ENCODE measurements around the gene ACAT1. TPM values are rescaled to one million over a fixed set of nuclear protein-coding genes. Genes with fewer than 3 reads are reported as not detected.

Gene ACAT1
- total RNA-seq, 1 donor from 2014 or later, result 39.4 TPM

DNA sequence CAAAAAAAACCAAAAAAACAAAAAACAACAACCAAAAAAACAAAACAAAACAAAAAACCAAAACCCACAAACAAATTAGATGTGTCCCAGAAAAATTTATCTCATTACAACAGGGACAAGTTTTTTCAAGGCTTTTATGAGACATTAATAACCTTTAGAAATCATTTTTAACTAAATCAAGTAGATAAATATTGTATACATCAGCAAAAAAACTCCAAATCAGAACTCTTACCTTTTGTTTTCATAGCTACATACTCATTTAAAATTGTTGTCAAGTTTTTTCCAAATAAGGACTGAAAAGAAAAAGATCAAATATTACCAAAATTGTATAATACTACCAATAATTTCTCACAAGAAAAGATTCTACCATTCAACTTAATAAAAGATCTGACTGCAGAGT is 72.4 kb downstream of the ACAT1 start:
- no peaks in the 10 kb centered on the region for H3K36me3 Mint-ChIP-seq (ENCODE audit: unreplicated experiment)
- H3K9me3 Mint-ChIP-seq (ENCODE audit: unreplicated experiment), result peaks cover 1% of the 10 kb centered on the region
- no peak for DNase-seq
- peaks cover 4% of the 10 kb centered on the region for H3K27me3 Mint-ChIP-seq (ENCODE audit: unreplicated experiment)
- H3K27ac Mint-ChIP-seq (ENCODE audit: unreplicated experiment), result no peak overlapping the region
- no peak overlapping the region for H3K4me3 Mint-ChIP-seq (ENCODE audit: unreplicated experiment)
- TF ChIP-seq, protein P1, sequence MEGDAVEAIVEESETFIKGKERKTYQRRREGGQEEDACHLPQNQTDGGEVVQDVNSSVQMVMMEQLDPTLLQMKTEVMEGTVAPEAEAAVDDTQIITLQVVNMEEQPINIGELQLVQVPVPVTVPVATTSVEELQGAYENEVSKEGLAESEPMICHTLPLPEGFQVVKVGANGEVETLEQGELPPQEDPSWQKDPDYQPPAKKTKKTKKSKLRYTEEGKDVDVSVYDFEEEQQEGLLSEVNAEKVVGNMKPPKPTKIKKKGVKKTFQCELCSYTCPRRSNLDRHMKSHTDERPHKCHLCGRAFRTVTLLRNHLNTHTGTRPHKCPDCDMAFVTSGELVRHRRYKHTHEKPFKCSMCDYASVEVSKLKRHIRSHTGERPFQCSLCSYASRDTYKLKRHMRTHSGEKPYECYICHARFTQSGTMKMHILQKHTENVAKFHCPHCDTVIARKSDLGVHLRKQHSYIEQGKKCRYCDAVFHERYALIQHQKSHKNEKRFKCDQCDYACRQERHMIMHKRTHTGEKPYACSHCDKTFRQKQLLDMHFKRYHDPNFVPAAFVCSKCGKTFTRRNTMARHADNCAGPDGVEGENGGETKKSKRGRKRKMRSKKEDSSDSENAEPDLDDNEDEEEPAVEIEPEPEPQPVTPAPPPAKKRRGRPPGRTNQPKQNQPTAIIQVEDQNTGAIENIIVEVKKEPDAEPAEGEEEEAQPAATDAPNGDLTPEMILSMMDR (IDR thresholded peaks at IDR 0.05; ENCODE audit: partially characterized antibody, unreplicated experiment), result no peak
- peaks cover 2% of the 10 kb centered on the region for H3K4me1 Mint-ChIP-seq (ENCODE audit: low read depth, unreplicated experiment)

DNA sequence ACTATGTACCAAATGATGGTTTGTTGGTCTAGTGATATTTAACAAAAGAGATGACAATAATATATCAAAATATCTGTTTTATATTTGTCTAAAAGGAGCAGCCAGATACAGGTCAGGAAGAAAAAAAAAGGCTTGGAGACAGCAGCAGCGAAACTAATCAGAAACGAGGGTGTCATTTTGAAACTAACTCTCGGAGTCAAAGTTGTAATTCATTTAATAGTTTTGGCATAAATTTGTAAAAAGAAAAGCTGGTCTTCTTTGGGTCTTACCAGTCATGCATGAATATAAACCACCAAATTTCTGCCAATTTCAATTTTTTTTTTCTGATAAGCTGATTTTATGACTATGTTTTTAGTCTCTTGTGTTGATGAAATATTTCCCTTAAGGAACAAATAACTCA is 75.5 kb downstream of the ACAT1 start:
- H3K27me3 Mint-ChIP-seq (ENCODE audit: unreplicated experiment), result peaks cover 2% of the 10 kb centered on the region
- H3K36me3 Mint-ChIP-seq (ENCODE audit: unreplicated experiment), result no peaks in the 10 kb centered on the region
- TF ChIP-seq, protein P1 (IDR thresholded peaks at IDR 0.05; ENCODE audit: partially characterized antibody, unreplicated experiment), result no peak
- H3K9me3 Mint-ChIP-seq (ENCODE audit: unreplicated experiment), result peaks cover 1% of the 10 kb centered on the region
- H3K27ac Mint-ChIP-seq (ENCODE audit: unreplicated experiment), result no peak overlapping the region
- DNase-seq, result no peak
- H3K4me3 Mint-ChIP-seq (ENCODE audit: unreplicated experiment), result no peak overlapping the region
- peaks cover 5% of the 10 kb centered on the region for H3K4me1 Mint-ChIP-seq (ENCODE audit: low read depth, unreplicated experiment)

Other genes starting within 250 kb of the ACAT1 start
- 21.9 TPM for gene RAB39A, start 193.1 kb upstream of the ACAT1 start, total RNA-seq (ENCODE audit: unreplicated experiment)
- gene CUL5, start 112.7 kb upstream of the ACAT1 start, total RNA-seq (ENCODE audit: unreplicated experiment), result 40.5 TPM
- 16.3 TPM for gene NPAT, start 101.1 kb downstream of the ACAT1 start, total RNA-seq (ENCODE audit: unreplicated experiment)
- gene ATM, start 101.5 kb downstream of the ACAT1 start, total RNA-seq (ENCODE audit: unreplicated experiment), result 139 TPM

Measured in glutamatergic neuron (in vitro differentiated cells).